ENCODE data around the gene TIMP2.

TIMP2 gene

DNA sequence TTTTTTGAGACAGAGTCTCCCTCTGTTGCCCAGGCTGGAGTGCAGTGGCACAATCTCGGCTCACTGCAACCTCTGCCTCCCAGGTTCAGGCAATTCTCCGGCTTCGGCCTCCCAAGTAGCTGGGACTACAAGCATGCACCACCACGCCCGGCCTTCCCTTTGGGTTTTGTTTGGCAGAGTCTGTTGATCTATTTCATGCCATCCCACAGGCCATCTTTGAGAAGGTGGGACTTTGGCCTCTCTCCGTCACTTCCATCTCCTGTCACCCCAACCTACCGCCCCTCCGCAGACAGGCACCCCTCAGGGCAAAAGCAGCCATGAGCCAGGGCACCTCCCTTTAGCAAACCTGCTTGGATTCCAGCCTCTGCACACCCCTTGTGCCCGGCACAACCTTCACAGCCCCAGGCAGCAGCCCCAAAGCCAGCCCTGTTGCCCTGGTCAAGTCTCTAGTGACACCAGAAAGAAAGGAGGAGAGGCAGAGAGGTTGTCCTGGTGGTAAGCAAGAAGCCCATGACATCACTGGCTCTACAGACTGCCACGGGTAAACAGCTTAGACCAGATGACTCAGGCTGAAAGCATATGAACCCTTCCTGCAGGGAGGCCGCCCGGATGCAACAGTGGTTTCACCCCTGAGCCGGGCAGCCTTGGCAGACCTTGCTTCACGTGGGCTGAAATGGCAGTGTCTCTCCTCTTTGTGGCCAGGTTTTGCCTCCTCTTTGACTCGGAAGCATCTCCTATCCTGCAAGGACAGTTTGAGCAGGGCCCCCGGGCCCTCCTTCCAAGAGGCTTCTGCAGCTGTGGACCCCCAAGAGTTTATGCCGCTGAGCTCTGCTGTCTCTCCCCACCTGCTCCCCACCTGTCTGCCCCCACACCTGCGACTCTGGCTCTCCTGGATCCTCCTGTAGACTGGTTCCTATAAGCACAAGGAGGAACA, 8.1 kb upstream of the TIMP2 start:
- Histone ChIP-seq H3K4me1 (ENCODE audit: insufficient read depth, low read length) (peaks cover 27% of the 10 kb centered on the region; the same call in 1 of the 2 replicates), H3K36me3 (ENCODE audit: insufficient read depth, low read length) (no peaks in the 10 kb centered on the region), H3K9me3 (ENCODE audit: control insufficient read depth, insufficient read depth, low read length) (no peaks in the 10 kb centered on the region), H3K9ac (ENCODE audit: low read depth, low read length) (no peak overlapping the region)

- Histone ChIP-seq H3K9me3 (ENCODE audit: control insufficient read depth, insufficient read depth, low read length) (no peaks in the 10 kb centered on the region), H3K36me3 (ENCODE audit: insufficient read depth, low read length) (no peaks in the 10 kb centered on the region), H3K9ac (ENCODE audit: low read depth, low read length) (no peak overlapping the region), H3K4me1 (ENCODE audit: insufficient read depth, low read length) (peaks cover 24% of the 10 kb centered on the region; the same call in 1 of the 2 replicates)
These were observed 5.0 kb upstream of the TIMP2 start for GRCh38 chr17:78929908-78930775.

- Histone ChIP-seq H3K4me1 (ENCODE audit: insufficient read depth, low read length) (peaks cover 18% of the 10 kb centered on the region), H3K9ac (ENCODE audit: low read depth, low read length) (peak overlapping the region; percentile 80), H3K36me3 (ENCODE audit: insufficient read depth, low read length) (no peaks in the 10 kb centered on the region), H3K9me3 (ENCODE audit: control insufficient read depth, insufficient read depth, low read length) (no peaks in the 10 kb centered on the region)
These were observed 722 bp upstream of the TIMP2 start for GRCh38 chr17:78925662-78926555.

DNA sequence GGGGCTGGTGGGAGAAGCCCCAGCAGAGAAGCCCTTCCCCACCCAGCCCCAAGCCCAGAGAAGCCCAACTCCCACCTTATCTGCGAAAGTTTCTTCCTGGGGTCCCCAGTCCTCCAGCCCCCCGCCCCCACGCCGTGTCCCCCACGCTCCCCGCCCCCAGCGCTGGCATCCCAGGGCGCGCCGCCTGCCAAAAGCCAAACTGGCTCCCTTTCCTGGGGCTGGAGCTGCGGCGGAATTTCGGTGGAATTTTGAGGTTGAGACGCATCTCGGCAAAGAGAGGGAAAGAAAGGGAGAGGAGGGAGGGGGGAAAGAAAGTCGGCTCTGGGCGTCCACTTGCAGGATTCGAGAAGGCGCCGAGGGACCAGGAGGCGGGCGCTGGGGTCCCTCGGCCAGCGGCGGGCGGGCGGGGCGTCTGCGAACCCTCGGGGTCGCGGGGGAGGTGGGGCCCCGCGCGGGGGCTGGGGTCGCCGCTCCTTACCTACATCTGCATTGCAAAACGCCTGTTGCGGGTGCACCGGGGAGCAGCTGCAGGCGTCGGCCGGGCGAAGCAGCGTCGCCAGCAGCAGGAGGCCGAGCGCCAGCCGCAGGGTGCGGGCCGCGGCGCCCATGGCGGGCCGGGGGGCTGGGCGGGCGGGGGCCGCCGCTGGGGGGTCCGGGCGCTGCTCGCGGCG, 571 bp downstream of the TIMP2 start:
- H3K9ac ChIP-seq (ENCODE audit: low read depth, low read length): peak overlapping the region; percentile 85
- H3K4me1 ChIP-seq (ENCODE audit: insufficient read depth, low read length): peaks cover 18% of the 10 kb centered on the region
- no peaks in the 10 kb centered on the region for H3K36me3 ChIP-seq (ENCODE audit: insufficient read depth, low read length)
- H3K9me3 ChIP-seq (ENCODE audit: control insufficient read depth, insufficient read depth, low read length): no peaks in the 10 kb centered on the region

DNA sequence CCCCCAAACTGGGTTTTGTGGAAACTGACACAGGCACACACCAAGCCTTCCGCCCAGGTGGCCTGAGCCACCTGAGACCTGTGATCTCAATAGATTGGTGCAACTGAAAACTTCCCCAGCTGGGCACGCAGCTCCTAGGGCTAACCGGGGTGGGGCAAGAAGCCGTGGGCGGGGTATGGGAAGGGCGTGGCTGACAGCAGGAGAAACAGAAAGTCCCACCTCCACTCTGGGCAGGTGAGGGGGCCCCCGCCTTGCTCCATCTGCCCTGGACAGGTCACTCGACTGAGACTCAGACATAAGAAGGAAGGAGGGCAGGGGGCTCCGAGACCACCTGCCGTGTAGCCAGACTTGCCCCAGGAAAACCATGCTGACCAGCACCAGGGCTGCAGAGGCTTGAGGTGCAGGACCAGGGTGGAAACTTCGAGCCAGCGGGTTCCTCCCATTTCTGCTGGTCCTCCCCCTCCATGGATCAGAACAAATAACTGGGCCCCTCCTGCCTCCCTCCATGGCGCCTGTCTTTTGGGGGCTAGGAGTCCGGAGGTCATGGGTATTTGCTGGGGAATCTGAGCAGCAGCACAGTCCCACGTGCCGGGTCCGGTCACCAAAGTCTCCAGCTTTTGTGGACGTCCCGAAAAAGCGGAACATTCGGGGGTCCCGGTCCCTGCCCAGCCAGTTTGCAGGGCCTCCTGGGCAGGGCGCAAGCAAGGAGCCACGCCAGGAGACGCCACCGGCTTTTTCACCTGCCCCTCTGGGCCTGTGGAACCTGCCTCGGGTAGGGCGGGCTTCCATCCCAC, 1.3 kb downstream of the TIMP2 start:
- H3K9me3 ChIP-seq (ENCODE audit: control insufficient read depth, insufficient read depth, low read length): no peaks in the 10 kb centered on the region
- peak overlapping the region; percentile 85 for H3K9ac ChIP-seq (ENCODE audit: low read depth, low read length)

GRCh38 chr17:78922816-78923498, 2.2 kb downstream of the TIMP2 start:
- no peaks in the 10 kb centered on the region for H3K36me3 ChIP-seq (ENCODE audit: insufficient read depth, low read length)
- H3K9ac ChIP-seq (ENCODE audit: low read depth, low read length): no peak overlapping the region
- H3K4me1 ChIP-seq (ENCODE audit: insufficient read depth, low read length): peaks cover 18% of the 10 kb centered on the region
- H3K9me3 ChIP-seq (ENCODE audit: control insufficient read depth, insufficient read depth, low read length): no peaks in the 10 kb centered on the region

More for the DNA sequence above, 1.3 kb downstream of the TIMP2 start:
- Histone ChIP-seq H3K4me1 (ENCODE audit: insufficient read depth, low read length) (peaks cover 18% of the 10 kb centered on the region), H3K36me3 (ENCODE audit: insufficient read depth, low read length) (no peaks in the 10 kb centered on the region)

GRCh38 chr17:78921437-78921971, 3.7 kb downstream of the TIMP2 start:
- H3K9me3 ChIP-seq (ENCODE audit: control insufficient read depth, insufficient read depth, low read length): no peaks in the 10 kb centered on the region
- H3K36me3 ChIP-seq (ENCODE audit: insufficient read depth, low read length): no peaks in the 10 kb centered on the region
- H3K4me1 ChIP-seq (ENCODE audit: insufficient read depth, low read length): peaks cover 21% of the 10 kb centered on the region
- no peak overlapping the region for H3K9ac ChIP-seq (ENCODE audit: low read depth, low read length)

GRCh38 chr17:78920528-78920927, 4.7 kb downstream of the TIMP2 start:
- Histone ChIP-seq H3K9ac (ENCODE audit: low read depth, low read length) (no peak overlapping the region), H3K9me3 (ENCODE audit: control insufficient read depth, insufficient read depth, low read length) (no peaks in the 10 kb centered on the region), H3K36me3 (ENCODE audit: insufficient read depth, low read length) (no peaks in the 10 kb centered on the region), H3K4me1 (ENCODE audit: insufficient read depth, low read length) (peaks cover 24% of the 10 kb centered on the region)

DNA sequence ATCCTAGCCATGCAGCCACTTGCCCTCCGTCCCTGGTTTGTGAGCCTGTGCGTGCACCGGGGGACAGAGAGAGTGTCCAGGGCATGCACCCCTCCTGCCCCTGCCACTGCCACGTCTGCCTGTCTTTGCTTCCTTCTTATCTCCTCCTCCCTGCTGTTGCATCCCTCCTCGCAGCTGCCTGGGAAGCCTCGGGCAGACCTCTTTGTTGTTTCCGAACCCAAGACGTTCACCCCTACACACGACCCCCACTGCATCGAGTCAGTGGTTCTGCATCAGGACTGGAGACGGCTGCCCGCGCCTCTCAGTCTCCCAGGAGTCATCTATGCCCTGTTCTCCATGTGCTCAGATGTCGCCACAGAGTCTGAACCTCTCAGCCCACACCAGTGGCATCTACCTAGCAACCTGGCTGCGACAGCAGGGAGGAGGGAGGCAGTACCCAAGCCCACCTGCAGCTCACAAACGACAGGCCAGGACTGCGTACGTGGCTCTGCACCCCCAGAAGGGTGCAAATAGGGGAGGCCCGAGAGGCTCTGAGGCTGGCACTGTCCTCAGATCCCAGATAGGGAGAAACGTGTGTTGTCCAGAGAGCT, 5.2 kb downstream of the TIMP2 start:
- H3K4me1 ChIP-seq (ENCODE audit: insufficient read depth, low read length): peaks cover 24% of the 10 kb centered on the region
- H3K9ac ChIP-seq (ENCODE audit: low read depth, low read length): no peak overlapping the region

DNA sequence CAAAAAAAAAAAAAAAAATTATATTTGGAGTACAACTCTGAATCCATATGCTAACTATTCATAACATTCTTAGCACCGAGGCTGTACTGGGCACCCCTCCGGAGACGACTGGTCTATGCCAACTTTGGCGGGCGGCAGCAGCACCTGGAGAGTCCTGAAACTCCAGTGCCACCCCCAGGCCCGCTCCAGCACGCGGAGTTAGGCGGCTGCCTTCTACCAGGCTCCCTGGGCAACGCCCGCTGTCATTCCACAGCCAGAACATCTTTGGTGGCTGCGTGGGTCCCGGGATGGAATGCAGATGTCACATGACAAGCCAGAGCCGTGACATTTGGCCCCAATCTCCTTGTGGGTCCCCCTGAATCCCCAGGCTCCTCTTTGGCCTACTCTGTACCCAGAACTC, 6.2 kb downstream of the TIMP2 start:
- Histone ChIP-seq H3K9ac (ENCODE audit: low read depth, low read length) (no peak overlapping the region), H3K9me3 (ENCODE audit: control insufficient read depth, insufficient read depth, low read length) (no peaks in the 10 kb centered on the region), H3K4me1 (ENCODE audit: insufficient read depth, low read length) (peaks cover 24% of the 10 kb centered on the region), H3K36me3 (ENCODE audit: insufficient read depth, low read length) (no peaks in the 10 kb centered on the region)

More for the DNA sequence above, 5.2 kb downstream of the TIMP2 start:
- no peaks in the 10 kb centered on the region for H3K9me3 ChIP-seq (ENCODE audit: control insufficient read depth, insufficient read depth, low read length)
- H3K36me3 ChIP-seq (ENCODE audit: insufficient read depth, low read length): no peaks in the 10 kb centered on the region

- Histone ChIP-seq H3K9ac (ENCODE audit: low read depth, low read length) (no peak overlapping the region), H3K36me3 (ENCODE audit: insufficient read depth, low read length) (no peaks in the 10 kb centered on the region), H3K9me3 (ENCODE audit: control insufficient read depth, insufficient read depth, low read length) (no peaks in the 10 kb centered on the region), H3K4me1 (ENCODE audit: insufficient read depth, low read length) (peaks cover 17% of the 10 kb centered on the region; the same call in 1 of the 2 replicates)
These were observed 7.5 kb downstream of the TIMP2 start for GRCh38 chr17:78917451-78918275.

All from ES-I3 (cell line).